ENCODE data around the gene ERC2. TPM values are rescaled to one million over a fixed set of nuclear protein-coding genes. Genes with fewer than 3 reads are reported as not detected.

ERC2 gene
- total RNA-seq, 3 donors from 2014 or later (not counting 1 experiment from before 2014, with no cell fraction given): not detected

DNA sequence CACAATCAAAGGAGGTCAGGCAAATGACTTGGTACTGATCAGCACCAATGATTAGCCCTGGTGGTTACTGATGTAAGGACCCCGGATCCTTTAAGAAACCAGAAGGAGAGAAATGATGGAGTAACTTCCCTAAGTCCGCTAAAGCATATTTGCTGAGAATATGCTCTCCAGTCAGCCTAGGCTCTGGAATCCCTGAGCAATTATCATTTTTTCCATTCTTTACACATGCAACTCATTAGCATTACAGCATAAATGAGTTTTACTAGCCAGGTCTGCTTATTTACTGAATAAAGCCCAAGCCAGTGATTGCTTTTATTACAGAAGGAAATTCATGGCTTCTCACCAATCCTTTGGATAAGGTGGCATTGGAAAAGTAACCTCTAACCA, 842.0 kb downstream of the ERC2 start:
- Mint-ChIP-seq H3K27me3 (ENCODE audit: low read depth in 2 of 2) (peaks cover 0 to 5% of the 10 kb centered on the region in 2 donors), H3K4me3 (no peak overlapping the region), H3K4me1 (no peaks in the 10 kb centered on the region), H3K36me3 (no peaks in the 10 kb centered on the region), H3K9me3 (peaks cover 0 to 2% of the 10 kb centered on the region in 2 donors), H3K27ac (no peak overlapping the region)
- H3K36me3 ChIP-seq (ENCODE audit: control insufficient read depth, insufficient read depth, low read length): no peaks in the 10 kb centered on the region
- TF ChIP-seq, protein P1, sequence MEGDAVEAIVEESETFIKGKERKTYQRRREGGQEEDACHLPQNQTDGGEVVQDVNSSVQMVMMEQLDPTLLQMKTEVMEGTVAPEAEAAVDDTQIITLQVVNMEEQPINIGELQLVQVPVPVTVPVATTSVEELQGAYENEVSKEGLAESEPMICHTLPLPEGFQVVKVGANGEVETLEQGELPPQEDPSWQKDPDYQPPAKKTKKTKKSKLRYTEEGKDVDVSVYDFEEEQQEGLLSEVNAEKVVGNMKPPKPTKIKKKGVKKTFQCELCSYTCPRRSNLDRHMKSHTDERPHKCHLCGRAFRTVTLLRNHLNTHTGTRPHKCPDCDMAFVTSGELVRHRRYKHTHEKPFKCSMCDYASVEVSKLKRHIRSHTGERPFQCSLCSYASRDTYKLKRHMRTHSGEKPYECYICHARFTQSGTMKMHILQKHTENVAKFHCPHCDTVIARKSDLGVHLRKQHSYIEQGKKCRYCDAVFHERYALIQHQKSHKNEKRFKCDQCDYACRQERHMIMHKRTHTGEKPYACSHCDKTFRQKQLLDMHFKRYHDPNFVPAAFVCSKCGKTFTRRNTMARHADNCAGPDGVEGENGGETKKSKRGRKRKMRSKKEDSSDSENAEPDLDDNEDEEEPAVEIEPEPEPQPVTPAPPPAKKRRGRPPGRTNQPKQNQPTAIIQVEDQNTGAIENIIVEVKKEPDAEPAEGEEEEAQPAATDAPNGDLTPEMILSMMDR (IDR thresholded peaks at IDR 0.05): no peak
- DNase-seq: no peak
- no peaks in the 10 kb centered on the region for H3K4me1 ChIP-seq (ENCODE audit: control insufficient read depth, insufficient read depth, low read length)
- H3K27ac ChIP-seq (ENCODE audit: low read length): no peak overlapping the region
- H3K4me3 ChIP-seq (ENCODE audit: low read length): no peak overlapping the region
- 81% methylated on average over 2 of the region's 2 CpGs for WGBS (ENCODE audit: insufficient coverage)
- H3K9me3 ChIP-seq (ENCODE audit: control insufficient read depth, insufficient read depth, low read length): no peaks in the 10 kb centered on the region
- H3K27me3 ChIP-seq (ENCODE audit: control insufficient read depth, insufficient read depth, low read length): no peaks in the 10 kb centered on the region
- ATAC-seq: no peak
- intact Hi-C loops (cut with micrococcal nuclease): no loop called here

DNA sequence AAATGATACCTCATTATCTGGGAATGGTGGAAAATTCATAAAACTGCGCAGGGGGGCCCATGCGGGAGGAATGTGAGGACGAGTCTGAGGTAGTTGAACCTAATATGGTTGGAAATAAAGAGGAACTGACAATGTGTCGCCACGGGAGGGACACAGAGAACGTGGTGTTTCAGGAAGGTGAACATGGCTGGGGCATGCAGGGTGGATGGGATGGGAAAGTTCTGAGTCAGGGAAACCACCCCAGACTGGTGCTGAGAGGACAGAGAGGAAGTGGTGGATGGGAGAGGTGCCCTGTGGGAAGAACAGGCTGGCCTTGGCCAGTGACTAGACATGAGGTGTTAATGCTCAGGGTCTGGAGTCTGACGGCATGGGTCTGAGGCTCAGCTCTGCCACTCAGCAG, 844.0 kb downstream of the ERC2 start:
- no peak overlapping the region for H3K4me3 Mint-ChIP-seq
- peaks cover 0 to 4% of the 10 kb centered on the region in 2 donors for H3K4me1 Mint-ChIP-seq
- intact Hi-C loops (cut with micrococcal nuclease): no loop called here
- no peaks in the 10 kb centered on the region for H3K9me3 Mint-ChIP-seq
- Histone ChIP-seq H3K27ac (ENCODE audit: low read length) (no peak overlapping the region), H3K36me3 (ENCODE audit: control insufficient read depth, insufficient read depth, low read length) (no peaks in the 10 kb centered on the region), H3K27me3 (ENCODE audit: control insufficient read depth, insufficient read depth, low read length) (no peaks in the 10 kb centered on the region), H3K4me3 (ENCODE audit: low read length) (no peak overlapping the region), H3K9me3 (ENCODE audit: control insufficient read depth, insufficient read depth, low read length) (no peaks in the 10 kb centered on the region), H3K4me1 (ENCODE audit: control insufficient read depth, insufficient read depth, low read length) (no peaks in the 10 kb centered on the region)
- DNase-seq (peak in 1 of 2 donors; percentile 10), ATAC-seq (no peak)
- 85% methylated on average over 7 of the region's 7 CpGs for WGBS (ENCODE audit: insufficient coverage)
- H3K27ac Mint-ChIP-seq: no peak overlapping the region
- no peaks in the 10 kb centered on the region for H3K36me3 Mint-ChIP-seq
- H3K27me3 Mint-ChIP-seq (ENCODE audit: low read depth in 2 of 2): peaks cover 3 to 9% of the 10 kb centered on the region in 2 donors
- TF ChIP-seq, protein P1 (IDR thresholded peaks at IDR 0.05): no peak

DNA sequence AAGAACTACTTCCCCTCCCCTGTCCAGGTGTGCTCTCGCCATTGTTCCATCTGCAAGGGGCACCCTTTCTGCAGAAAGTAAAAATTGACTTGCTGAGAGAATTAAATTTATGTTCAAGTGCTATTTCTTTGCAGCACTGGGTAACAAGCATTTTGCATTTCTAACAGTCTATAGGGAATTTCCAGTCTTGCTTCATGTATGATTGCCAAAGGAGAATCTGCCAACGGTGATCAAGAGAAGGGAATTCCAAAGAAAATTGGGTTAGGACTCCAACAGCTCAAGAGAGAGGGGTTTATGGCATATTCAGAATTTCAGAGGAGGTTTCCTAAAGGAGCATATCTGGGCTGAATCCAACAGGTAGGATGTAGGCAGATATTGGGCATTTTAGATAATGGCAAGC, 844.5 kb downstream of the ERC2 start:
- TF ChIP-seq, protein P1 (IDR thresholded peaks at IDR 0.05): no peak
- Mint-ChIP-seq H3K4me1 (peaks cover 0 to 4% of the 10 kb centered on the region in 2 donors), H3K36me3 (no peaks in the 10 kb centered on the region), H3K4me3 (no peak overlapping the region), H3K27ac (no peak overlapping the region), H3K9me3 (no peaks in the 10 kb centered on the region), H3K27me3 (ENCODE audit: low read depth in 2 of 2) (peaks cover 3 to 9% of the 10 kb centered on the region in 2 donors)
- intact Hi-C loops (cut with micrococcal nuclease): no loop called here
- DNase-seq (no peak), ATAC-seq (no peak)
- Histone ChIP-seq H3K4me1 (ENCODE audit: control insufficient read depth, insufficient read depth, low read length) (no peaks in the 10 kb centered on the region), H3K9me3 (ENCODE audit: control insufficient read depth, insufficient read depth, low read length) (no peaks in the 10 kb centered on the region), H3K36me3 (ENCODE audit: control insufficient read depth, insufficient read depth, low read length) (no peaks in the 10 kb centered on the region), H3K27me3 (ENCODE audit: control insufficient read depth, insufficient read depth, low read length) (no peaks in the 10 kb centered on the region), H3K27ac (ENCODE audit: low read length) (no peak overlapping the region), H3K4me3 (ENCODE audit: low read length) (no peak overlapping the region)
- 79% methylated on average over 2 of the region's 2 CpGs for WGBS (ENCODE audit: insufficient coverage)

DNA sequence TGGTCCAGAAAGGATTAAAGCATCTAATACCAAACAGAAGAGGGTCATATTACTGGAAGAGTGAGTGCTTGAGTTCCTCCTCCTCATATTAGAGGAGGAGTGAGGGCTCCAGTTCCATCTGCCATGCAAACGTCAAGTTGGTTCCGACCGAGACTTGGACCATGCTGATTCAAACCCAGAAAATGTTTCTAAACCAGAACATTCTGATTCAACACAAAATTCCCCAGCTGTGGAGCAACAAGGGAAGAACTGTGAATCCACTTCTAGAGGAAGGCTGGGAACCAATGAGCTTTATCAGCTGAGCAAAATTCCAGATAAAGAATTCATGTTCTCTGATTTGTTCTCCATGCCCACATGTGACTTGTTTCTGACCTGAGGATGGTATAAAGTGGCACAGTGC, 845.5 kb downstream of the ERC2 start:
- Histone ChIP-seq H3K4me3 (ENCODE audit: low read length) (no peak overlapping the region), H3K4me1 (ENCODE audit: control insufficient read depth, insufficient read depth, low read length) (no peaks in the 10 kb centered on the region), H3K27me3 (ENCODE audit: control insufficient read depth, insufficient read depth, low read length) (no peaks in the 10 kb centered on the region), H3K36me3 (ENCODE audit: control insufficient read depth, insufficient read depth, low read length) (no peaks in the 10 kb centered on the region), H3K27ac (ENCODE audit: low read length) (no peak overlapping the region), H3K9me3 (ENCODE audit: control insufficient read depth, insufficient read depth, low read length) (no peaks in the 10 kb centered on the region)
- Mint-ChIP-seq H3K4me3 (no peak overlapping the region), H3K27me3 (ENCODE audit: low read depth in 2 of 2) (peaks cover 3 to 9% of the 10 kb centered on the region in 2 donors), H3K36me3 (no peaks in the 10 kb centered on the region), H3K4me1 (peaks cover 0 to 4% of the 10 kb centered on the region in 2 donors), H3K27ac (no peak overlapping the region), H3K9me3 (no peaks in the 10 kb centered on the region)
- WGBS (ENCODE audit: insufficient coverage): 77% methylated on average over 3 of the region's 3 CpGs
- TF ChIP-seq, protein P1 (IDR thresholded peaks at IDR 0.05): no peak
- ATAC-seq (no peak), DNase-seq (no peak)
- intact Hi-C loops (cut with micrococcal nuclease): no loop called here

Data from natural killer cell (primary cell).